ENCODE results near the gene CIRBP.

The CIRBP gene

GRCh38 chr19:1232652-1233072 lies 36.5 kb upstream of the CIRBP start:
- H3K4me3 ChIP-seq (ENCODE audit: low read length): no peak overlapping the region
- no peak overlapping the region for H3K4me2 ChIP-seq (ENCODE audit: low read length)
- H3K9me3 ChIP-seq (ENCODE audit: control insufficient read depth, insufficient read depth, low read length): no peaks in the 10 kb centered on the region
- H3K9me2 ChIP-seq (replicated peaks; ENCODE audit: control insufficient read depth, low read length): no peaks in the 10 kb centered on the region
- no peak overlapping the region for H3K27ac ChIP-seq (ENCODE audit: low read depth, low read length)
- H3K4me1 ChIP-seq (ENCODE audit: control insufficient read depth, low read length): peaks cover 6% of the 10 kb centered on the region; the same call in 1 of the 2 replicates
- H3K36me3 ChIP-seq (ENCODE audit: control insufficient read depth, low read length): no peaks in the 10 kb centered on the region
- H4K20me1 ChIP-seq (ENCODE audit: control insufficient read depth, insufficient read depth, low read depth, low read length): no peaks in the 10 kb centered on the region; the same call in 1 of the 2 replicates
- 0 out of 2 replicates have a peak, but pooled peaks cover 6% of the 10 kb centered on the region for H3F3A ChIP-seq (ENCODE audit: control insufficient read depth, insufficient read depth)
- TF ChIP-seq EZH2phosphoT487 (IDR thresholded peaks at IDR 0.05; ENCODE audit: borderline replicate concordance, low read length): no peak
- TF ChIP-seq, protein P1, sequence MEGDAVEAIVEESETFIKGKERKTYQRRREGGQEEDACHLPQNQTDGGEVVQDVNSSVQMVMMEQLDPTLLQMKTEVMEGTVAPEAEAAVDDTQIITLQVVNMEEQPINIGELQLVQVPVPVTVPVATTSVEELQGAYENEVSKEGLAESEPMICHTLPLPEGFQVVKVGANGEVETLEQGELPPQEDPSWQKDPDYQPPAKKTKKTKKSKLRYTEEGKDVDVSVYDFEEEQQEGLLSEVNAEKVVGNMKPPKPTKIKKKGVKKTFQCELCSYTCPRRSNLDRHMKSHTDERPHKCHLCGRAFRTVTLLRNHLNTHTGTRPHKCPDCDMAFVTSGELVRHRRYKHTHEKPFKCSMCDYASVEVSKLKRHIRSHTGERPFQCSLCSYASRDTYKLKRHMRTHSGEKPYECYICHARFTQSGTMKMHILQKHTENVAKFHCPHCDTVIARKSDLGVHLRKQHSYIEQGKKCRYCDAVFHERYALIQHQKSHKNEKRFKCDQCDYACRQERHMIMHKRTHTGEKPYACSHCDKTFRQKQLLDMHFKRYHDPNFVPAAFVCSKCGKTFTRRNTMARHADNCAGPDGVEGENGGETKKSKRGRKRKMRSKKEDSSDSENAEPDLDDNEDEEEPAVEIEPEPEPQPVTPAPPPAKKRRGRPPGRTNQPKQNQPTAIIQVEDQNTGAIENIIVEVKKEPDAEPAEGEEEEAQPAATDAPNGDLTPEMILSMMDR (IDR thresholded peaks at IDR 0.05; ENCODE audit: low read depth, low read length, poor library complexity, severe bottlenecking): no peak
- peaks cover 17% of the 10 kb centered on the region for H3K27me3 ChIP-seq (ENCODE audit: control insufficient read depth, low read length)
- no peaks in the 10 kb centered on the region for H3K79me2 ChIP-seq (ENCODE audit: control insufficient read depth, low read length)

DNA sequence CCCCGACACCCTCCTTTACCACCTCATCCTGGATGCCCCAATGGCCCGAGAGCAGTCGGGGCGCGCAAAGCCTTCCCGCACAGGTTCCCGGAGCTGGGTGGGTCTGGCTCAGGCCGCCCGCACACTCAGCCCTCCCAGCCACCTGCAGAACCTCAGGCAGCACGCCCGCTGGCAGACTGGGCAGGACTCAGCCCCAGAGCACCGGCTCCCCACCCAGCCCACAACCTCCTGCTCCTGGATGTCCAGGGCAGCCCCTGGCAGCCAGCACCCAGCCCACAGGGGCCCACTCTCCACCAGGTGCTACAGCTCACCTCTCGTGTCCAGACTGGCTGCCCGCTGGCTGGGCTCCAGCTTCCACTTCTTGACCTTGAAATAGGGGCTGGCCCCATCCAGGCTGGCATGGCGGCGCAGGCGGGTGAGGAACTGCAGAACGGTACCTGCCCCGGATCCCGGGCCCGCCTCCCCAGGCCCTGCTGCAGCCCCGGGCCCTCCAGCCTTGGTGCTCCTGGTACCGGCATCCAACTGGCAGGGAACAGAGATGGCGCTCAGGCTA lies 35.9 kb upstream of the CIRBP start:
- TF ChIP-seq, protein P1 (IDR thresholded peaks at IDR 0.05; ENCODE audit: low read depth, low read length, poor library complexity, severe bottlenecking): no peak
- no peak for TF ChIP-seq EZH2phosphoT487 (IDR thresholded peaks at IDR 0.05; ENCODE audit: borderline replicate concordance, low read length)
- Histone ChIP-seq H3K4me1 (ENCODE audit: control insufficient read depth, low read length) (peaks cover 8% of the 10 kb centered on the region), H3F3A (ENCODE audit: control insufficient read depth, insufficient read depth) (0 out of 2 replicates have a peak, but pooled peaks cover 7% of the 10 kb centered on the region), H3K9me2 (replicated peaks; ENCODE audit: control insufficient read depth, low read length) (no peaks in the 10 kb centered on the region), H4K20me1 (ENCODE audit: control insufficient read depth, insufficient read depth, low read depth, low read length) (no peaks in the 10 kb centered on the region; the same call in 1 of the 2 replicates), H3K79me2 (ENCODE audit: control insufficient read depth, low read length) (no peaks in the 10 kb centered on the region), H3K4me2 (ENCODE audit: low read length) (no peak overlapping the region), H3K36me3 (ENCODE audit: control insufficient read depth, low read length) (no peaks in the 10 kb centered on the region), H3K27me3 (ENCODE audit: control insufficient read depth, low read length) (peaks cover 19% of the 10 kb centered on the region), H3K27ac (ENCODE audit: low read depth, low read length) (no peak overlapping the region), H3K4me3 (ENCODE audit: low read length) (no peak overlapping the region), H3K9me3 (ENCODE audit: control insufficient read depth, insufficient read depth, low read length) (no peaks in the 10 kb centered on the region)

GRCh38 chr19:1234051-1234954 lies 34.8 kb upstream of the CIRBP start:
- peaks cover 18% of the 10 kb centered on the region; the same call in 1 of the 2 replicates for H3F3A ChIP-seq (ENCODE audit: control insufficient read depth, insufficient read depth)
- peaks cover 31% of the 10 kb centered on the region for H3K27me3 ChIP-seq (ENCODE audit: control insufficient read depth, low read length)
- H4K20me1 ChIP-seq (ENCODE audit: control insufficient read depth, insufficient read depth, low read depth, low read length): no peaks in the 10 kb centered on the region; the same call in 1 of the 2 replicates
- H3K9me2 ChIP-seq (replicated peaks; ENCODE audit: control insufficient read depth, low read length): no peaks in the 10 kb centered on the region
- H3K4me3 ChIP-seq (ENCODE audit: low read length): no peak overlapping the region
- no peak overlapping the region for H3K27ac ChIP-seq (ENCODE audit: low read depth, low read length)
- H3K79me2 ChIP-seq (ENCODE audit: control insufficient read depth, low read length): no peaks in the 10 kb centered on the region
- peaks cover 12% of the 10 kb centered on the region for H3K4me1 ChIP-seq (ENCODE audit: control insufficient read depth, low read length)
- no peak overlapping the region for H3K4me2 ChIP-seq (ENCODE audit: low read length)
- H3K36me3 ChIP-seq (ENCODE audit: control insufficient read depth, low read length): no peaks in the 10 kb centered on the region
- H3K9me3 ChIP-seq (ENCODE audit: control insufficient read depth, insufficient read depth, low read length): no peaks in the 10 kb centered on the region
- TF ChIP-seq EZH2phosphoT487 (IDR thresholded peaks at IDR 0.05; ENCODE audit: borderline replicate concordance, low read length): no peak
- TF ChIP-seq, protein P1 (IDR thresholded peaks at IDR 0.05; ENCODE audit: low read depth, low read length, poor library complexity, severe bottlenecking): no peak

All from DOHH2 (cell line).